ENCODE results near the gene HELB.

DNA sequence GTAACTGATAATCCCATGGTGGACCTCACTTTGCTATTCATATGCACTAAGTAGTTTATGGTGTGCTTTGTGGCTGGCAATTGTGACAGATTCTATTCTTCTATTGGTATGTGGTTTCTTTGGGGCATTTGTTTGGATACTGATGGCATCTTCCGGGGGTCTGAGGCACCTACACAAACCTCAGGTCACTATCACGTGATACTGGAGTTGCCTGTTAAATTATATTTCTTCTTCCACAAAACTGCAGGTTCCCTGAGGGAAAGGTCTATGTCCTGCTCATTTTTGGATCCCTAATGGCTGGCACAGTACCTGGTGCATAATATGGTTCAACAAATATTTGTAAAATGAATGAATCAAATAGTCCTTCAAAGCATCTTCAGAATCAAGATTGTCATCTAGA lies 49.5 kb upstream of the HELB start:
- no peak for TF ChIP-seq POLR2A (IDR thresholded peaks at IDR 0.05)
- TF ChIP-seq CTCF (IDR thresholded peaks at IDR 0.05): no peak

Measured in right lobe of liver (tissue), 4 donors.